B cell (primary cell): ENCODE measurements around the gene DENND10. TPM values are rescaled to one million over a fixed set of nuclear protein-coding genes. Genes with fewer than 3 reads are reported as not detected.
"Not testable (repeated sequence)": the region's sequence is repeated elsewhere in the genome, so short reads cannot be mapped to it uniquely, and the experiment has no call there.

Experiments used
- ATAC-seq: fragments of 200-7000 bp; cut with Tn5 transposase; one replicate; pipeline ENCODE4 v1.10.0; 2021; ENCODE audit warnings: low read depth, mild to moderate bottlenecking, moderate number of reproducible peaks, moderate library complexity
- CTCF ChIA-PET: fragments of 350-600 bp; sonication (Branson Sonifier 250); formaldehyde crosslinking; loops from one replicate; lab custom pipeline; 2021; ENCODE audit warnings: antibody characterized with exemption, inconsistent platforms; lab: Charles Lee
- POLR2A ChIA-PET: fragments of 350-600 bp; sonication (Branson Sonifier 250); formaldehyde crosslinking; loops from one replicate; lab custom pipeline; 2021; ENCODE audit warnings: antibody characterized with exemption; lab: Charles Lee
- DNase-seq: peaks from one replicate; pipeline ENCODE4 v3.0.0; 2013
- H2AFZ ChIP-seq: 2 replicates; pipeline ENCODE4 v1.6.1; 2012; ENCODE audit warnings: mild to moderate bottlenecking, low read depth, low read length; ENCODE audit not compliant: insufficient read depth, poor library complexity, severe bottlenecking
- H3K27ac ChIP-seq, 2 donors: 1 replicate in 1 of 2; 2 replicates in 1 of 2; pipeline ENCODE4 v1.5.1; 2012 to 2013; ENCODE audit warnings: low read length in 2 of 2, mild to moderate bottlenecking in 2 of 2, moderate library complexity in 1 of 2
- H3K27me3 ChIP-seq, 4 experiments: fragments of 200-600 bp in 1 of 4; sonication (generic) in 1 of 4; replicated peaks in 1 of 4; 1 replicate in 2 of 4; 2 replicates in 2 of 4; pipeline versions ENCODE4 v1.6.1 to v1.7.0; 2013 to 2016; ENCODE audit warnings: low read length in 3 of 4, mild to moderate bottlenecking in 2 of 4, mixed read lengths in 1 of 4, moderate library complexity in 1 of 4; ENCODE audit not compliant: insufficient read depth in 4 of 4, control insufficient read depth in 3 of 4; ENCODE audit errors: control extremely low read depth in 1 of 4
- H3K36me3 ChIP-seq, 2 experiments: replicated peaks in 1 of 2; 1 replicate in 1 of 2; 2 replicates in 1 of 2; pipeline versions ENCODE4 v1.6.1 to v1.7.1; 2013; ENCODE audit warnings: low read length in 1 of 2; ENCODE audit not compliant: insufficient read depth in 2 of 2, control insufficient read depth in 1 of 2; ENCODE audit errors: control extremely low read depth in 1 of 2, extremely low read depth in 1 of 2
- H3K4me1 ChIP-seq, 2 donors: fragments of 200-600 bp in 1 of 2; sonication (generic) in 1 of 2; 1 replicate in 1 of 2; 2 replicates in 1 of 2; pipeline versions ENCODE4 v1.5.1 to v1.6.1; 2013 to 2017; ENCODE audit warnings: low read length in 2 of 2; ENCODE audit not compliant: control insufficient read depth in 2 of 2, insufficient read depth in 2 of 2
- H3K4me2 ChIP-seq: replicated peaks from 2 replicates; pipeline ENCODE3; 2012; ENCODE audit warnings: mild to moderate bottlenecking, low read depth, low read length; ENCODE audit not compliant: poor library complexity, severe bottlenecking
- H3K4me3 ChIP-seq, 5 experiments: fragments of 200-600 bp in 1 of 5; sonication (generic) in 1 of 5; 1 replicate in 3 of 5; 2 replicates in 2 of 5; pipeline versions ENCODE4 v1.5.1 to v1.7.0; 2011 to 2016; ENCODE audit warnings: low read length in 4 of 5, mild to moderate bottlenecking in 4 of 5, low read depth in 2 of 5, control low read depth in 1 of 5, moderate library complexity in 1 of 5; ENCODE audit not compliant: insufficient read depth in 1 of 5; ENCODE audit errors: control extremely low read depth in 1 of 5, extremely low read depth in 1 of 5
- H3K79me2 ChIP-seq: fragments of 200-600 bp; sonication (generic); one replicate; pipeline ENCODE4 v1.6.0; 2016; ENCODE audit warnings: low read length; ENCODE audit not compliant: control insufficient read depth, insufficient read depth
- H3K9ac ChIP-seq: fragments of 200-600 bp; sonication (generic); 2 replicates; pipeline ENCODE4 v1.6.1; 2017; ENCODE audit warnings: mild to moderate bottlenecking, low read length, moderate library complexity
- H3K9me3 ChIP-seq, 3 donors: one replicate each; pipeline versions ENCODE4 v1.6.1 to v1.7.1; 2013; ENCODE audit warnings: low read length in 2 of 3; ENCODE audit not compliant: control insufficient read depth in 2 of 3, insufficient read depth in 1 of 3; ENCODE audit errors: control extremely low read depth in 1 of 3
- H4K20me1 ChIP-seq: 2 replicates; pipeline ENCODE4 v1.6.0; 2012; ENCODE audit warnings: mild to moderate bottlenecking, low read length; ENCODE audit not compliant: insufficient read depth, control insufficient read depth, poor library complexity, severe bottlenecking
- H3K27ac Mint-ChIP-seq: one replicate; pipeline ENCODE4 v1.8.0; 2021; ENCODE audit warnings: mixed read lengths
- H3K27me3 Mint-ChIP-seq: one replicate; pipeline ENCODE4 v1.8.0; 2021; ENCODE audit warnings: mixed read lengths
- H3K4me1 Mint-ChIP-seq: one replicate; pipeline ENCODE4 v1.8.0; 2021; ENCODE audit warnings: mixed read lengths
- H3K4me3 Mint-ChIP-seq: one replicate; pipeline ENCODE4 v1.8.0; 2021; ENCODE audit warnings: mixed read lengths
- H3K9me3 Mint-ChIP-seq: one replicate; pipeline ENCODE4 v1.8.0; 2022; ENCODE audit warnings: mixed read lengths; ENCODE audit not compliant: insufficient read depth
- EZH2 ChIP-seq: IDR thresholded peaks from 2 replicates; pipeline ENCODE4 v1.6.1; 2012; ENCODE audit warnings: borderline replicate concordance, low read depth, mild to moderate bottlenecking, moderate library complexity, low read length; ENCODE audit not compliant: insufficient read depth, poor library complexity, severe bottlenecking
- WGBS: methylation state at CpG from one replicate; pipeline ENCODE4 v1.1.5; 2013; ENCODE audit warnings: missing lambda C conversion rate; ENCODE audit not compliant: insufficient coverage; 5-methylcytosine and 5-hydroxymethylcytosine counted together
- intact Hi-C: fragments of 100-400 bp; cut with micrococcal nuclease; formaldehyde crosslinking; loops from one replicate; pipeline ENCODE4 v1.10.0; 2022
- polyA plus RNA-seq: library from polyadenylated mRNA; depleted of rRNA; stranded (reverse); fragments of >200 nt; gene quantifications from 2 replicates; pipeline ENCODE4 v1.2.3, GENCODE V29; 2012
- total RNA-seq, 2 donors: library from RNA; stranded (reverse); fragments of 120-200 nt in 1 of 2; gene quantifications; 1 replicate in 1 of 2; 2 replicates in 1 of 2; pipeline versions ENCODE4 v1.2.3 to v1.2.4, GENCODE V29; 2013 to 2022
- TF ChIP-seq, protein P1 (sequence below): fragments of 200-600 bp; IDR thresholded peaks from one replicate; pipeline ENCODE4 v1.8.0; 2022; ENCODE audit warnings: antibody characterized with exemption, mild to moderate bottlenecking

Gene DENND10
- total and polyA plus RNA-seq, 2 donors (not counting 1 experiment from before 2014, with no cell fraction given), result 16.6 to 24.4 TPM

DNA sequence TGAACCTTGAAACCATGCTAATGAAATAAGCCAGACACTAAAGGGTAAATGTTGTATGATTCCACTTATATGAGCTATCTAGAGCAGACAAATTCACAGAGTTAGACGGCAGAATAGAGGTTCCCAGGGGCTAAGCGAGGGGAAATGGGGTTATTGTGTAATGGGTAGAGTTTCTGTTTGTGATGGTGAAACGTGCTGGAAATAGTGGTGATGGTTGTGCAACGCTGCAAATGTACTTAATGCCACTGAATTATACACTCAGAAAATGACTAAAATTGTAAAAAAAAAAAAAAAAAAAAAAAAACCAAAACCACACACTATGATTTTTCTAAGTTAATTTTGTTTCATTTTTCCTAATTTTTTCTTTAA lies 31.6 kb downstream of the DENND10 start:
- Histone ChIP-seq H2AFZ (no peak overlapping the region), H3K4me2 (no peak overlapping the region), H3K9me3 (no peaks in the 10 kb centered on the region), H3K79me2 (no peaks in the 10 kb centered on the region), H3K27me3 (no peaks in the 10 kb centered on the region), H3K27ac (no peak overlapping the region), H4K20me1 (no peaks in the 10 kb centered on the region), H3K36me3 (peaks cover 1 to 10% of the 10 kb centered on the region in 2 experiments), H3K4me1 (peaks cover 7 to 11% of the 10 kb centered on the region in 2 donors), H3K4me3 (no peak overlapping the region), H3K9ac (no peak overlapping the region)
- peaks cover 21% of the 10 kb centered on the region for H3K4me1 Mint-ChIP-seq
- ATAC-seq (no peak), DNase-seq (no peak)
- H3K27me3 Mint-ChIP-seq, result no peaks in the 10 kb centered on the region
- no peaks in the 10 kb centered on the region for H3K9me3 Mint-ChIP-seq
- intact Hi-C loops, result no loop called here
- POLR2A ChIA-PET, result no interaction called here
- no peak overlapping the region for H3K4me3 Mint-ChIP-seq
- no CpG with 5 or more reads among the region's 4 CpGs for WGBS
- CTCF ChIA-PET, result no interaction called here
- no peak for TF ChIP-seq EZH2
- TF ChIP-seq, protein P1, sequence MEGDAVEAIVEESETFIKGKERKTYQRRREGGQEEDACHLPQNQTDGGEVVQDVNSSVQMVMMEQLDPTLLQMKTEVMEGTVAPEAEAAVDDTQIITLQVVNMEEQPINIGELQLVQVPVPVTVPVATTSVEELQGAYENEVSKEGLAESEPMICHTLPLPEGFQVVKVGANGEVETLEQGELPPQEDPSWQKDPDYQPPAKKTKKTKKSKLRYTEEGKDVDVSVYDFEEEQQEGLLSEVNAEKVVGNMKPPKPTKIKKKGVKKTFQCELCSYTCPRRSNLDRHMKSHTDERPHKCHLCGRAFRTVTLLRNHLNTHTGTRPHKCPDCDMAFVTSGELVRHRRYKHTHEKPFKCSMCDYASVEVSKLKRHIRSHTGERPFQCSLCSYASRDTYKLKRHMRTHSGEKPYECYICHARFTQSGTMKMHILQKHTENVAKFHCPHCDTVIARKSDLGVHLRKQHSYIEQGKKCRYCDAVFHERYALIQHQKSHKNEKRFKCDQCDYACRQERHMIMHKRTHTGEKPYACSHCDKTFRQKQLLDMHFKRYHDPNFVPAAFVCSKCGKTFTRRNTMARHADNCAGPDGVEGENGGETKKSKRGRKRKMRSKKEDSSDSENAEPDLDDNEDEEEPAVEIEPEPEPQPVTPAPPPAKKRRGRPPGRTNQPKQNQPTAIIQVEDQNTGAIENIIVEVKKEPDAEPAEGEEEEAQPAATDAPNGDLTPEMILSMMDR, result no peak
- peak overlapping the region; percentile 24 for H3K27ac Mint-ChIP-seq

DNA sequence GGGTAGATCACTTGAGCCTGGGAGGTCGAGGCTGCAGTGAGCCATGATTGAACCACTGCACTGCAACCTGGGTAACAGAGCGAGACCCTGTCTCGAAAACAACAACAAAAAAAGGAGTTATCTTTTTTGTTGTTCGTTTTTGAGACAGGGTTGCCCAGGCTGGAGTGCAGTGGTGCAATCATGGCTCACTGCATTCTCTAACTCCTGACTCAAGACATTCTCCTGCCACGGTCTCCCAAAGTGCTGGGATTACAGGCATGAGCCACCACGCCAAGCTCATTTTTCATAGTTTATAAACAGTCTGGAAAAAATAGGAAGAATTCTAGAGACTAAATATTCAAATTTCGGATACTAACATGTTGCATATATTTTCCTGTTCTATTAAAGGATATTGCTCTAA lies 32.2 kb downstream of the DENND10 start:
- no peaks in the 10 kb centered on the region for H3K9me3 Mint-ChIP-seq
- H3K36me3 ChIP-seq, result peaks cover 1 to 12% of the 10 kb centered on the region in 2 experiments
- H3K4me1 ChIP-seq, result peaks cover 7 to 11% of the 10 kb centered on the region in 2 donors
- no peak overlapping the region for H3K4me3 ChIP-seq
- no peak overlapping the region for H3K9ac ChIP-seq
- DNase-seq, result no peak
- no peak overlapping the region for H2AFZ ChIP-seq
- ChIA-PET POLR2A (no interaction called here), CTCF (no interaction called here)
- WGBS, result 93% methylated on average over 3 of the region's 7 CpGs
- intact Hi-C loops, result no loop called here
- no peak overlapping the region for H3K27ac Mint-ChIP-seq
- ATAC-seq, result no peak
- no peaks in the 10 kb centered on the region for H3K27me3 ChIP-seq
- H3K4me1 Mint-ChIP-seq, result peaks cover 16% of the 10 kb centered on the region
- H3K27me3 Mint-ChIP-seq, result no peaks in the 10 kb centered on the region
- H3K9me3 ChIP-seq, result no peaks in the 10 kb centered on the region
- no peak overlapping the region for H3K4me3 Mint-ChIP-seq
- no peak overlapping the region for H3K27ac ChIP-seq
- no peaks in the 10 kb centered on the region for H4K20me1 ChIP-seq
- H3K79me2 ChIP-seq, result no peaks in the 10 kb centered on the region
- no peak for TF ChIP-seq EZH2
- TF ChIP-seq, protein P1, result no peak
- no peak overlapping the region for H3K4me2 ChIP-seq

DNA sequence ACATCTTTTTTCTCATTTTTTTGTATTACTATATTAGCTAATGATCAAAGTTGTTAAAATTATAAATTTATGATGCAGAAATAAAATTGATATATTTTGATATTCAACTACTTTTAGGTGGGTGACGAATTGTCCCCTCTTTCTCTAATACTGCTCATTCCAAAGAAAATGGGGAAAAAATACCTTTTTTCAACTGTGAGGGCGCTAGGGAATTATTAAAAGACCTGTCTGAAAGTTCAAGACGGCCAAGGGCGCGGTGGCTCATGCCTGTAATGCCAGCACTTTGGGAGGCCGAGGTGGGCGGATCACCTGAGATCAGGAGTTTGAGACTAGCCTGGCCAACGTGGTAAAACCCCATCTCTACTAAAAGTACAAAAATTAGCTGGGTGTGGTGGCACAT lies 34.0 kb downstream of the DENND10 start:
- H3K27ac Mint-ChIP-seq, H3K4me3 ChIP-seq, H3K27me3 ChIP-seq, H3K9me3 ChIP-seq, H3K36me3 ChIP-seq, H3K79me2 ChIP-seq, H3K4me1 ChIP-seq, DNase-seq, POLR2A ChIA-PET, H3K9me3 Mint-ChIP-seq, ATAC-seq, H4K20me1 ChIP-seq, H2AFZ ChIP-seq, H3K4me2 ChIP-seq, H3K4me3 Mint-ChIP-seq, H3K4me1 Mint-ChIP-seq, H3K27me3 Mint-ChIP-seq, H3K27ac ChIP-seq, H3K9ac ChIP-seq: not testable (repeated sequence)
- CTCF ChIA-PET, result interaction anchor here (0.9 kb wide), 1 partner anchor 405 kb away, joined by 3 read pairs; the partner anchor contains the start of gene RGS10
- intact Hi-C loops, result loop anchor here (2.0 kb wide), 1 partner anchor 405 kb away; the partner anchor contains the start of gene RGS10
- WGBS, result 80% methylated on average over 2 of the region's 8 CpGs
